ENCODE measurements around the gene RAPGEFL1. TPM values are rescaled to one million over a fixed set of nuclear protein-coding genes. Genes with fewer than 3 reads are reported as not detected.

Gene RAPGEFL1
- total RNA-seq, 3 donors from 2014 or later = 3.2 to 10.8 (median 5.0) TPM

GRCh38 chr17:40151414-40151963, 25.8 kb upstream of the RAPGEFL1 start:
- Histone ChIP-seq H3K4me3 (no peak overlapping the region), H3K27ac (no peak overlapping the region), H3K27me3 (no peaks in the 10 kb centered on the region), H3K9me3 (no peaks in the 10 kb centered on the region), H3K4me1 (no peaks in the 10 kb centered on the region), H3K36me3 (no peaks in the 10 kb centered on the region)
- intact Hi-C loops (cut with DNase I; ENCODE audit: low total_unique reads) = no loop called here
- TF ChIP-seq CTCF (IDR thresholded peaks at IDR 0.05) = no peak
- TF ChIP-seq POLR2AphosphoS5 (IDR thresholded peaks at IDR 0.05) = no peak
- no peak for TF ChIP-seq POLR2A (IDR thresholded peaks at IDR 0.05)
- no peak for DNase-seq (ENCODE audit: low spot score in 2 of 2)

- no peaks in the 10 kb centered on the region for H3K9me3 ChIP-seq
- intact Hi-C loops (cut with DNase I; ENCODE audit: low total_unique reads) = no loop called here
- H3K4me1 ChIP-seq = no peaks in the 10 kb centered on the region
- H3K4me3 ChIP-seq = no peak overlapping the region
- no peaks in the 10 kb centered on the region for H3K36me3 ChIP-seq
- DNase-seq (ENCODE audit: low spot score in 2 of 2) = no peak
- TF ChIP-seq POLR2A (IDR thresholded peaks at IDR 0.05) (no peak), CTCF (IDR thresholded peaks at IDR 0.05) (no peak), POLR2AphosphoS5 (IDR thresholded peaks at IDR 0.05) (no peak)
- H3K27ac ChIP-seq = no peak overlapping the region
- H3K27me3 ChIP-seq = no peaks in the 10 kb centered on the region
These were observed 23.6 kb upstream of the RAPGEFL1 start for GRCh38 chr17:40153603-40154236.

- TF ChIP-seq POLR2A (IDR thresholded peaks at IDR 0.05) (no peak), POLR2AphosphoS5 (IDR thresholded peaks at IDR 0.05) (no peak), CTCF (IDR thresholded peaks at IDR 0.05) (no peak)
- intact Hi-C loops (cut with DNase I; ENCODE audit: low total_unique reads) = no loop called here
- H3K36me3 ChIP-seq = no peaks in the 10 kb centered on the region
- no peaks in the 10 kb centered on the region for H3K27me3 ChIP-seq
- no peaks in the 10 kb centered on the region for H3K9me3 ChIP-seq
- no peaks in the 10 kb centered on the region for H3K4me1 ChIP-seq
- H3K4me3 ChIP-seq = no peak overlapping the region
- peak overlapping the region; percentile 40 to 67 for H3K27ac ChIP-seq
- no peak for DNase-seq (ENCODE audit: low spot score in 2 of 2)
These were observed 19.3 kb upstream of the RAPGEFL1 start for GRCh38 chr17:40157973-40158372.

- Histone ChIP-seq H3K4me1 (no peaks in the 10 kb centered on the region), H3K27ac (peak overlapping the region; percentile 40 to 67), H3K36me3 (no peaks in the 10 kb centered on the region), H3K27me3 (no peaks in the 10 kb centered on the region), H3K4me3 (no peak overlapping the region), H3K9me3 (no peaks in the 10 kb centered on the region)
- intact Hi-C loops (cut with DNase I; ENCODE audit: low total_unique reads) = no loop called here
- no peak for DNase-seq (ENCODE audit: low spot score in 2 of 2)
- TF ChIP-seq POLR2AphosphoS5 (IDR thresholded peaks at IDR 0.05) (no peak), POLR2A (IDR thresholded peaks at IDR 0.05) (no peak), CTCF (IDR thresholded peaks at IDR 0.05) (no peak)
These were observed 18.7 kb upstream of the RAPGEFL1 start for GRCh38 chr17:40158438-40159013.

GRCh38 chr17:40159456-40159855, 17.8 kb upstream of the RAPGEFL1 start:
- intact Hi-C loops (cut with DNase I; ENCODE audit: low total_unique reads) = no loop called here
- no peak overlapping the region for H3K4me3 ChIP-seq
- no peak for DNase-seq (ENCODE audit: low spot score in 2 of 2)
- H3K4me1 ChIP-seq = no peaks in the 10 kb centered on the region
- no peaks in the 10 kb centered on the region for H3K9me3 ChIP-seq
- H3K27me3 ChIP-seq = no peaks in the 10 kb centered on the region
- no peaks in the 10 kb centered on the region for H3K36me3 ChIP-seq
- TF ChIP-seq CTCF (IDR thresholded peaks at IDR 0.05) (no peak), POLR2A (IDR thresholded peaks at IDR 0.05) (no peak), POLR2AphosphoS5 (IDR thresholded peaks at IDR 0.05) (no peak)
- no peak overlapping the region for H3K27ac ChIP-seq
